Kidney epithelial cell (primary cell): Measurements from ENCODE around the gene APOF. TPM values are rescaled to one million over a fixed set of nuclear protein-coding genes. Genes with fewer than 3 reads are reported as not detected.
"Not testable (repeated sequence)": the region's sequence is repeated elsewhere in the genome, so short reads cannot be mapped to it uniquely, and the experiment has no call there.

Experiments used
- DNase-seq: peaks from one replicate; pipeline ENCODE4 v3.0.0-alpha.2; 2010; ENCODE audit warnings: low read depth
- H3K27me3 ChIP-seq: 2 replicates; pipeline ENCODE4 v1.6.0; 2011; ENCODE audit warnings: low read length; ENCODE audit not compliant: control insufficient read depth, insufficient read depth
- H3K36me3 ChIP-seq: 2 replicates; pipeline ENCODE4 v1.5.1; 2011; ENCODE audit warnings: low read length; ENCODE audit not compliant: control insufficient read depth, insufficient read depth
- H3K4me3 ChIP-seq: 2 replicates; pipeline ENCODE4 v1.5.1; 2011; ENCODE audit warnings: low read depth, mild to moderate bottlenecking, control low read depth, low read length
- total RNA-seq: library from RNA; depleted of rRNA; stranded (reverse); fragments of >200 nt; gene quantifications from 2 replicates; pipeline ENCODE4 v1.2.3, GENCODE V29; 2015
- TF ChIP-seq, protein P1 (sequence below): IDR thresholded peaks from 2 replicates; pipeline ENCODE4 v1.5.1; 2011; ENCODE audit warnings: mild to moderate bottlenecking, moderate library complexity, low read length, control low read depth, inconsistent platforms; ENCODE audit not compliant: insufficient read depth, poor library complexity, severe bottlenecking

APOF gene
- not detected in 2 replicates for total RNA-seq

GRCh38 chr12:56362130-56363059 lies at the start of gene APOF:
Gene APOF, minus strand, starts transcription at chr12:56362857. Its CDS starts 112 bp downstream, at chr12:56362745.
- Histone ChIP-seq H3K27me3 (no peaks in the 10 kb centered on the region), H3K4me3 (no peak within 1 kb of the TSS), H3K36me3 (no peaks in the 10 kb centered on the region)
- TF ChIP-seq, protein P1, sequence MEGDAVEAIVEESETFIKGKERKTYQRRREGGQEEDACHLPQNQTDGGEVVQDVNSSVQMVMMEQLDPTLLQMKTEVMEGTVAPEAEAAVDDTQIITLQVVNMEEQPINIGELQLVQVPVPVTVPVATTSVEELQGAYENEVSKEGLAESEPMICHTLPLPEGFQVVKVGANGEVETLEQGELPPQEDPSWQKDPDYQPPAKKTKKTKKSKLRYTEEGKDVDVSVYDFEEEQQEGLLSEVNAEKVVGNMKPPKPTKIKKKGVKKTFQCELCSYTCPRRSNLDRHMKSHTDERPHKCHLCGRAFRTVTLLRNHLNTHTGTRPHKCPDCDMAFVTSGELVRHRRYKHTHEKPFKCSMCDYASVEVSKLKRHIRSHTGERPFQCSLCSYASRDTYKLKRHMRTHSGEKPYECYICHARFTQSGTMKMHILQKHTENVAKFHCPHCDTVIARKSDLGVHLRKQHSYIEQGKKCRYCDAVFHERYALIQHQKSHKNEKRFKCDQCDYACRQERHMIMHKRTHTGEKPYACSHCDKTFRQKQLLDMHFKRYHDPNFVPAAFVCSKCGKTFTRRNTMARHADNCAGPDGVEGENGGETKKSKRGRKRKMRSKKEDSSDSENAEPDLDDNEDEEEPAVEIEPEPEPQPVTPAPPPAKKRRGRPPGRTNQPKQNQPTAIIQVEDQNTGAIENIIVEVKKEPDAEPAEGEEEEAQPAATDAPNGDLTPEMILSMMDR, result no peak
- no peak for DNase-seq

DNA sequence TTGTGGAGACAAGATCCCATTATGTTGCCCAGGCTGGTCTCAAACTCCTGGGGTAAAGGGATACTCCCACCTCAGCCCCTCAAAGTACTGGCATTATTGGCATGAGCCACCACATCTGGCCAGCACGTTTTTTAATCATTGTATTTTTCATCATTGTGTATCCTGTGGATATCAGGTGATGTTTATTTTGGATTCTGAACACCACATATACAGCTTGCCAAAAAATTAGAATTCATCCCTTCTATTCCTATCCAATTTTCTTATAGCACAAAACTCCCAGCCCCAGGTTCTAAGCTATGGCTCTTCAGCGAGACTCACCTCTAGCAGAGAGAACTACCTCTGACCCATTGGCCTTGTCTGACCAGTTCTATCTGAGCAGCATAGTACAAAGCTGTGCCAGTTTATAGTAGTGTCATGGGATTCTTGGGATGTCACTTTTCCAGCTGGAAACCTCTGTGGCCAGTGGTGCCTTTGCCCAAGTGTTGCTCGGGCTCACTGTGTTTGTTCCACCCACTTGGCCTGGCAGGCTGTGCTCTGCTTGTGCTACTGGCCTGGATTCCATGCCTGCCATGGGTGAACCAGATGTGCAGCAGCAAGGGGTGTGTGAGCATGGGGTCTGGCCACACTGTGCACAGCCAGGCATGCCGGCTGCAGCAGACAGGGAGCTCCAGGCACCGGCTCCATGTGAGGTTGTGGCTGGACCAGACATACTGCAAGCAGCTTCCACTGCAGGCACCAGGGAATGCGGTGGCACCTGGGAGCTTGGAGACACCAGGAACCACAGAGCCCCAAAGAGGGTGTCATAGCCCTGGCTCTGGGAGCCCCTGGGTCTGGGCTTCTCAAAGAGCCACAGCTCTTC lies 49.4 kb upstream of the APOF start:
- Histone ChIP-seq H3K36me3 (no peaks in the 10 kb centered on the region), H3K4me3 (no peak overlapping the region), H3K27me3 (no peaks in the 10 kb centered on the region)
- TF ChIP-seq, protein P1, result no peak
- no peak for DNase-seq

DNA sequence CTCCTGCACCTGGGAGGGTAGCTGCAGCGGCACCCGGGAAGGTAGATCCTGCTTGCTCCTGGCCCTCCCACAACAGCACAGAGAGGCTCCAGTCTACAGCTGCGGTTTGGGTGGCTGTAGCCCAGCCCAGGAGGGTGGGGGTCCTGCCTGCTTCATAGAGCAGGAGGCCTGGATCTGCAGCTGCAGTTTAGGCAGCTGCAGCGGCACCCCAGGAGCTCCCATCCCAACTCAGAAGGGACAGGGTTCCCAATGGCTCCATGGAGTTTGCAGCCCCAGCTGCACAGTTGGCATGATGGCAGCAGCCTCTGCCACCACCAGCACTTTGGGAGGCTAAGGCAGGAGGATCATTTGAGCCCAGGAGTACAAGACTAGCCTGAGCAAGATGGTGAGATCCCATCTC lies 48.1 kb upstream of the APOF start:
- no peaks in the 10 kb centered on the region for H3K27me3 ChIP-seq
- TF ChIP-seq, protein P1, result no peak
- DNase-seq, result no peak

DNA sequence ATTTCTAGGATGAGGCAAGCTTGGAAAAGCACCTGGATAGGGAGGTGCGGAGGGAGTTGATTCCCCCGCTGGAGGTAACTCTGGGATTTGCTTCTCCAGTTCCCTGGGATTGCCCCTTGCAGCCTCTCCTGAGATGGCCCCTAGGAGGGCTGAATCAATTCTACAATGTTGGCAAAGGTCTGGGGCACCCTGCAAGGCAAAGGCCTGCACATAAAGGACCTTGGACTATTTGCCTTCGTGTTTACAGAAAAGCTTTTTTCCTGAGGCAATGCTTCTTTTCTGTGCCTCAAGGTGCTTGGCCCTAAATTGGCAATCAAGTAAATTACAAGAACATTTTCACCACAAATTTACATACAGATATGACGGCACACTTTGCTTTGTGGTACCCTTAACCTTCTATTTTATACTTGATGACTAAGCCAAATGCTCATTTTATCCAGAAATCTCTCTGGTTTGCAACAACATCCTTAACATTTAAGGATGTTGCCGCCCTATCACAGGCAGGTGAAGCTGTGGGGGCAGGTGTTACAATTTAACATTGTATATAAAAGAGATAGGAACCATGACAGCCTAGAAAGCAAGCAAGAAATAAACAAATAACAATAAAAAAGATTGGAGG lies 46.3 kb upstream of the APOF start:
- TF ChIP-seq, protein P1, result no peak
- DNase-seq, result no peak
- H3K4me3 ChIP-seq, result no peak overlapping the region

More for the DNA sequence above, 48.1 kb upstream of the APOF start:
- no peak overlapping the region for H3K4me3 ChIP-seq
- H3K36me3 ChIP-seq, result no peaks in the 10 kb centered on the region

GRCh38 chr12:56404227-56404626 lies 41.6 kb upstream of the APOF start:
- not testable (repeated sequence) for H3K27me3 ChIP-seq, H3K4me3 ChIP-seq, DNase-seq, H3K36me3 ChIP-seq

More for the DNA sequence above, 46.3 kb upstream of the APOF start:
- no peaks in the 10 kb centered on the region for H3K27me3 ChIP-seq
- H3K36me3 ChIP-seq, result no peaks in the 10 kb centered on the region

GRCh38 chr12:56401612-56402011 lies 39.0 kb upstream of the APOF start:
- H3K27me3 ChIP-seq, H3K4me3 ChIP-seq, H3K36me3 ChIP-seq, DNase-seq: not testable (repeated sequence)

DNA sequence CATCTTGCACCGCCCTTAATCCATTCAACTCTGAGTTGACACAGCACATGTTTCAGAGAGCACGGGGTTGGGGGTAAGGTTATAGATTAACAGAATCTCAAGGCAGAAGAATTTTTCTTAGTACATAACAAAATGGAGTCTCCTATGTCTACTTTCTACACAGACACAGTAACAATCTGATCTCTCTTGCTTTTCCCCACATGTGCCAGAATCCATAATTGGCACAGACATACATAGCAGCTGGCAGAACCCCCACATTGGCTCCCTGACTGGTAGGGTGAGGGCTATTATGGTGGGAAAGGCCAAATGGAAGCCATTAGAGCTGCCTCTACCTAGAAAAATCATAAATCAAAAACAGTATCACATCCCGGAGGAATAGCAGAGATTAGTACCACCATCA lies 38.5 kb upstream of the APOF start:
- H3K27me3 ChIP-seq, H3K36me3 ChIP-seq: not testable (repeated sequence)

DNA sequence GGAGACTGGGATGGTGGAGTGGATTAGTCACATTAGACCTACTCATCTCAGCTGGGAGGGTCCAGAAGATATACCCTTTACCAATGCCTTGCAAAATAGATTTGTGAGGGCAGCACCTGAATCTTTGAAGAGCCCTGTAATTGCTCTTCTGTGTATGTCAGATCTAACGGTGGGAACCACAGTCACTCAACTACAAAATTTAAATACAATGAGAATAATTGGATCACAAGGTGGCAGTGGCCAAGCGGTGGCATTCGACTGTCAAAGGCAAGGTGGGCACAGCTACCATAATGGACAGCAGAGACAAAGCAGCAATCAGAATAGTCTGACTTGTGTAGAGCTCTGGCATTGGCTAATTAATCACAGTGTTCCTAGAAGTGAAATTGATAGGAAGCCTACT lies 36.8 kb upstream of the APOF start:
- not testable (repeated sequence) for H3K36me3 ChIP-seq, H3K4me3 ChIP-seq, DNase-seq, H3K27me3 ChIP-seq

More for the DNA sequence above, 38.5 kb upstream of the APOF start:
- DNase-seq, H3K4me3 ChIP-seq: not testable (repeated sequence)
